Measurements from ENCODE around the gene TRIML2. TPM values are rescaled to one million over a fixed set of nuclear protein-coding genes. Genes with fewer than 3 reads are reported as not detected.

The TRIML2 gene
- total and polyA plus RNA-seq, 10 of the 15 experiments (the other 5 are each of a cell fraction or from before 2014, with no cell fraction given): not detected

- ATAC-seq (no peak), DNase-seq (ENCODE audit: low read depth, low spot score) (no peak), FAIRE-seq (no peak)
- BruUV-seq (replicated peaks): no TSS peak
- RAD21 ChIA-PET (ENCODE audit: unreplicated experiment): no interaction called here
- no peak overlapping the region for H3K4me2 ChIP-seq (ENCODE audit: control insufficient read depth, insufficient read depth)
- no peaks in the 10 kb centered on the region for H3K79me2 ChIP-seq (ENCODE audit: control insufficient read depth, insufficient read depth, low read length)
- H3K27me3 ChIP-seq (replicated peaks in 1 of 2; ENCODE audit: control insufficient read depth in 2 of 2, insufficient read depth in 2 of 2, low read length in 1 of 2): no peaks in the 10 kb centered on the region
- no peak overlapping the region for H3K9ac ChIP-seq (ENCODE audit: control insufficient read depth, insufficient read depth, low read length)
- H3K4me1 ChIP-seq (ENCODE audit: control insufficient read depth, insufficient read depth, low read length): no peaks in the 10 kb centered on the region
- SMC1A ChIA-PET (ENCODE audit: uncharacterized antibody, unreplicated experiment): no interaction called here
- H3K27ac ChIP-seq (ENCODE audit: control insufficient read depth, insufficient read depth): no peak overlapping the region
- H2AFZ ChIP-seq (ENCODE audit: control insufficient read depth, low read depth, low read length): no peak overlapping the region
- H3K4me3 ChIP-seq: no peak overlapping the region
- POLR2A ChIA-PET: no interaction called here
- WGBS (ENCODE audit: insufficient coverage, insufficient replicate concordance, low lambda C conversion rate, missing lambda C conversion rate): 5% methylated on average over 1 of the region's 1 CpG
- CTCF ChIA-PET: interaction anchor here (0.7 kb wide), 1 partner anchor 180 kb away, joined by 4 read pairs; no protein-coding TSS in a partner anchor
- H3K9me3 ChIP-seq (replicated peaks; ENCODE audit: control insufficient read depth, insufficient read depth, low read length): no peaks in the 10 kb centered on the region
- no peaks in the 10 kb centered on the region for H3K36me3 ChIP-seq (ENCODE audit: control insufficient read depth in 2 of 2, insufficient read depth in 2 of 2, low read length in 1 of 2)
- in situ Hi-C loops (cut with MboI): no loop called here
- no peaks in the 10 kb centered on the region for H4K20me1 ChIP-seq (ENCODE audit: control insufficient read depth, insufficient read depth)
- intact Hi-C loops (cut with micrococcal nuclease; ENCODE audit: unreplicated experiment): no loop called here
- TF ChIP-seq JUND (IDR thresholded peaks at IDR 0.05; ENCODE audit: low read depth, low read length) (no peak), ATF3 (IDR thresholded peaks at IDR 0.05; ENCODE audit: borderline replicate concordance, extremely low read depth, low read depth, low read length) (no peak), NKRF (conservative IDR thresholded peaks at IDR 0.05) (no peak), JUNB (IDR thresholded peaks at IDR 0.05) (no peak), MYC (IDR thresholded peaks at IDR 0.05; ENCODE audit: insufficient read depth, insufficient read length, insufficient replicate concordance, low read length, severe bottlenecking) (no peak), STAT3 (IDR thresholded peaks at IDR 0.05; ENCODE audit: low read depth, low read length) (no peak), DPF2 (IDR thresholded peaks at IDR 0.05) (no peak), FOXM1 (IDR thresholded peaks at IDR 0.05; ENCODE audit: low read depth, low read length) (no peak), CREB1 (IDR thresholded peaks at IDR 0.05; ENCODE audit: low read depth) (no peak), CHD2 (IDR thresholded peaks at IDR 0.05; ENCODE audit: borderline replicate concordance, low read depth, low read length) (no peak), HSF1 (IDR thresholded peaks at IDR 0.05; ENCODE audit: low read depth, low read length) (no peak), LARP7 (IDR thresholded peaks at IDR 0.05) (no peak), MLLT1 (IDR thresholded peaks at IDR 0.05) (no peak), BCL11A (IDR thresholded peaks at IDR 0.05; ENCODE audit: low read depth, low read length) (no peak), ZBTB40 (IDR thresholded peaks at IDR 0.05; ENCODE audit: borderline replicate concordance) (no peak), MAX (IDR thresholded peaks at IDR 0.05; ENCODE audit: low read depth, low read length) (no peak)
Measured at GRCh38 chr4:188078116-188078515, 31.3 kb downstream of the TRIML2 start.

Data from GM12878 (cell line).